Vagina (tissue), 2 donors: ENCODE data around the gene UBR3. TPM values are rescaled to one million over a fixed set of nuclear protein-coding genes. Genes with fewer than 3 reads are reported as not detected.

Experiments
- DNase-seq, 2 donors: peaks; one replicate each; pipeline ENCODE4 v3.0.0-alpha.2; 2017; ENCODE audit errors: extremely low spot score in 2 of 2
- H3K27ac ChIP-seq: fragments of 200-600 bp; sonication (generic); one replicate; pipeline ENCODE4 v1.5.1; 2019
- H3K27me3 ChIP-seq: fragments of 200-600 bp; sonication (generic); one replicate; pipeline ENCODE4 v1.5.1; 2019
- H3K36me3 ChIP-seq, 2 donors: fragments of 200-600 bp; sonication (generic); one replicate each; pipeline ENCODE4 v1.5.1; 2017 to 2019
- H3K4me1 ChIP-seq: fragments of 200-600 bp; sonication (generic); one replicate; pipeline ENCODE4 v1.5.1; 2019
- H3K4me3 ChIP-seq, 2 donors: fragments of 200-600 bp; sonication (generic); 1 replicate in 1 of 2; 2 replicates in 1 of 2; pipeline ENCODE4 v1.5.1; 2016 to 2019
- H3K9me3 ChIP-seq: fragments of 200-600 bp; sonication (generic); one replicate; pipeline ENCODE4 v1.5.1; 2019
- POLR2A ChIP-seq, 2 donors: fragments of 450-650 bp; IDR thresholded peaks; one replicate each; pipeline ENCODE4 v1.6.1; 2017; ENCODE audit warnings: antibody characterized with exemption in 2 of 2, mild to moderate bottlenecking in 2 of 2, moderate library complexity in 2 of 2
- POLR2AphosphoS5 ChIP-seq, 2 donors: sonication (generic); formaldehyde crosslinking; IDR thresholded peaks; one replicate each; pipeline ENCODE4 v1.9.0; 2017; ENCODE audit warnings: antibody characterized with exemption in 2 of 2, mild to moderate bottlenecking in 2 of 2, low read depth in 1 of 2; ENCODE audit not compliant: insufficient read depth in 1 of 2
- intact Hi-C: fragments of 100-400 bp; cut with DNase I; formaldehyde crosslinking; loops from one replicate; pipeline ENCODE4 v1.15.1; 2023
- total RNA-seq: library from RNA; depleted of rRNA; stranded (reverse); fragments of >200 nt; gene quantifications from one replicate; pipeline ENCODE4 v1.2.3, GENCODE V29; 2016
- TF ChIP-seq, protein P1 (sequence below), 3 experiments: fragments of 450-650 bp in 2 of 3; fragments of 200-600 bp in 1 of 3; sonication (generic) in 1 of 3; IDR thresholded peaks; one replicate each; pipeline ENCODE4 v1.5.1; 2017 to 2019; ENCODE audit warnings: antibody characterized with exemption in 3 of 3, mild to moderate bottlenecking in 2 of 3, moderate library complexity in 2 of 3

UBR3 gene
- total RNA-seq, 1 donor from 2014 or later: 59.2 TPM

DNA sequence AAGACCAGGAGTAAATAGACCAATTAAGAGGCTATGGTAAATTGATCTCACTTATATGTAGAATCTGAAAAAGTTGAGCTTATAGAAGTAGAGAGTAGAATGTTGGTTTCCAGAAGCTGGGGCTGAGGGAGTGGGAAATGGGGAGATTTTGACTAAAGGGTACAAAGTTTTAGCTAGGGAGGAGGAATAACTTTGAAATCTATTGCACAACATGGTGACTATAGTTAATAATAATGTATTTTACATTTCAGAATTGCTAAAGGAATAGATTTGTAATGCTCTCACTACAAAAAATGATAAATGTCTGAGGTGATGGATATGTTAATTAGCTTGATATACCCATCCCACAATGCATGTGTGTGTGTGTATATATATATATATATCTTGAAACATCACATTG lies 82.1 kb downstream of the UBR3 start:
- H3K27me3 ChIP-seq: no peaks in the 10 kb centered on the region
- no peak overlapping the region for H3K27ac ChIP-seq
- intact Hi-C loops: no loop called here
- no peaks in the 10 kb centered on the region for H3K4me1 ChIP-seq
- peaks cover 0 to 7% of the 10 kb centered on the region in 2 donors for H3K36me3 ChIP-seq
- DNase-seq: no peak
- no peaks in the 10 kb centered on the region for H3K9me3 ChIP-seq
- no peak overlapping the region for H3K4me3 ChIP-seq
- TF ChIP-seq, protein P1, sequence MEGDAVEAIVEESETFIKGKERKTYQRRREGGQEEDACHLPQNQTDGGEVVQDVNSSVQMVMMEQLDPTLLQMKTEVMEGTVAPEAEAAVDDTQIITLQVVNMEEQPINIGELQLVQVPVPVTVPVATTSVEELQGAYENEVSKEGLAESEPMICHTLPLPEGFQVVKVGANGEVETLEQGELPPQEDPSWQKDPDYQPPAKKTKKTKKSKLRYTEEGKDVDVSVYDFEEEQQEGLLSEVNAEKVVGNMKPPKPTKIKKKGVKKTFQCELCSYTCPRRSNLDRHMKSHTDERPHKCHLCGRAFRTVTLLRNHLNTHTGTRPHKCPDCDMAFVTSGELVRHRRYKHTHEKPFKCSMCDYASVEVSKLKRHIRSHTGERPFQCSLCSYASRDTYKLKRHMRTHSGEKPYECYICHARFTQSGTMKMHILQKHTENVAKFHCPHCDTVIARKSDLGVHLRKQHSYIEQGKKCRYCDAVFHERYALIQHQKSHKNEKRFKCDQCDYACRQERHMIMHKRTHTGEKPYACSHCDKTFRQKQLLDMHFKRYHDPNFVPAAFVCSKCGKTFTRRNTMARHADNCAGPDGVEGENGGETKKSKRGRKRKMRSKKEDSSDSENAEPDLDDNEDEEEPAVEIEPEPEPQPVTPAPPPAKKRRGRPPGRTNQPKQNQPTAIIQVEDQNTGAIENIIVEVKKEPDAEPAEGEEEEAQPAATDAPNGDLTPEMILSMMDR (IDR thresholded peaks at IDR 0.05): no peak
- TF ChIP-seq POLR2AphosphoS5 (IDR thresholded peaks at IDR 0.05; ENCODE audit: insufficient read depth in 1 of 2, low read depth in 1 of 2) (no peak), POLR2A (IDR thresholded peaks at IDR 0.05) (no peak)

DNA sequence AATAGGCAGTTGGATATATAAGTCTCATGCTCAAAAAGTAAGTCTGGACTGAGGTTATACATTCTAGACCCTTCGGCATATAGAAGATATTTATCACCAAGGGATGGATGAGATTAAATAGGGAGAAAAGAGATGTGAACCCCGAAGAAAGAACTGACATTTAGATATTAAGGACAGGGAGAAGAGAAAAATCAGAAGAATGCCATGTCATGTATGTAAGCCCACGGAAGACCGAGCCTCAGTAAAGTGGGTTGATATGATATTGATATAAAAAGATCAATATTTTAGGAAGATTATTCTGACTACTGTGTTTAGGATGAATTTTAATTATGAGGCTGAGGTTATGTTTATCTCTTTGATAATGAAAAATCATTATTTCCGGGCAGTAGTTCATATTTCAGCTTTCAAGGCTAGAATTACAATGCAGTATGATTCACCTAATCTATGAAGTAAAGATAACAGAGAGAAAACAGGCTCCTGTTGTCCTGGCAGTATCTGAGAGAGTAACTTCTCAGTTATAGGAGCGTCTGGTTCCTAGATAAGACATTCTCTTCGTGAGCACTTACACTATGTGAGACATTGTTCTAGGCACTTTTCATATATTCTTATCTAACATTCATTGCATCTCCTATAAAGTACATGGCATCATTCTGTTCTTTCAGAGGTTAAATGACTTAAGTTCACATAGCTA lies 83.0 kb downstream of the UBR3 start:
- H3K36me3 ChIP-seq: peaks cover 0 to 7% of the 10 kb centered on the region in 2 donors
- intact Hi-C loops: no loop called here
- no peaks in the 10 kb centered on the region for H3K9me3 ChIP-seq
- H3K27ac ChIP-seq: no peak overlapping the region
- DNase-seq: no peak
- H3K27me3 ChIP-seq: no peaks in the 10 kb centered on the region
- TF ChIP-seq, protein P1 (IDR thresholded peaks at IDR 0.05): no peak
- TF ChIP-seq POLR2AphosphoS5 (IDR thresholded peaks at IDR 0.05; ENCODE audit: insufficient read depth in 1 of 2, low read depth in 1 of 2) (no peak), POLR2A (IDR thresholded peaks at IDR 0.05) (no peak)
- H3K4me1 ChIP-seq: no peaks in the 10 kb centered on the region
- H3K4me3 ChIP-seq: no peak overlapping the region

DNA sequence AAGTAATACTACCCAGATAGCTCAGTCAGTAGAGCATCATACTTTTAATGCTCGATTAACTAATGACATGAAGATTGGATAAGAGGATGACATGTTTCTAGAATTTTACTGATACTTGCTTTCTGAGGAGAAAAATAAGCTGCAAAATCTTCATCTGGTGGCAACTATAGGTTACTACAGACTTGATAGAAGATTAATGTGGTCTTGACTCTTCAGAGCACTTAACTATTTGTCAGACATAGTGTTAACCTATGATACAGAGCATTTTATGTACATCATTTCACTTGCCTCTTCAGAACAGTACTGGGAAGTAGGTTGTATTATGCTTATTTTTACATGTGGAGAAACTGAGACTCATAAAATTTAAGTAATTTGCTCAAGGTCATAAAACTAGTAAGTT lies 83.9 kb downstream of the UBR3 start:
- no peaks in the 10 kb centered on the region for H3K4me1 ChIP-seq
- intact Hi-C loops: no loop called here
- no peak overlapping the region for H3K27ac ChIP-seq
- no peaks in the 10 kb centered on the region for H3K9me3 ChIP-seq
- H3K27me3 ChIP-seq: no peaks in the 10 kb centered on the region
- H3K36me3 ChIP-seq: peaks cover 0 to 7% of the 10 kb centered on the region in 2 donors
- DNase-seq: no peak
- TF ChIP-seq, protein P1 (IDR thresholded peaks at IDR 0.05): no peak
- no peak for TF ChIP-seq POLR2AphosphoS5 (IDR thresholded peaks at IDR 0.05; ENCODE audit: insufficient read depth in 1 of 2, low read depth in 1 of 2)
- no peak overlapping the region for H3K4me3 ChIP-seq

DNA sequence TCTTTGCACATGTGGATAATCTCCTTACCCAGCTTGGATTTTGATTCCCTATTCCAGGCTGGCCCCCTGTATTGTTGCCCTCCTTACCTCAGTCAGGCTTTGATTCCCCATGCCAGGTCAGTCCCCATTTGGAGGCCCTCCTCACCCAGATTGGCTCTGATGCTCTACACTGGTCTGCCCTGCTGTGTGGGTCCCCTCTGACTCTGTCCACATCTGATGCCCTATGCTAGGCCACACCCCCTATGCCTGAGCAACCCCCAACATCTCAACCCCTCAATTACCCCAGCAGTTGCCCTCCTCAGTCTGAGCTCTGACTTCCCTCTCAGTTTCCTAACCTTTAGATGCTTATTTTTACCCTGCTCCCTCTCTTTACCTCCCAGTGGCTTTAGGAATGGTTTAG lies 89.4 kb downstream of the UBR3 start:
- Histone ChIP-seq H3K4me3 (no peak overlapping the region), H3K27me3 (no peaks in the 10 kb centered on the region), H3K36me3 (peaks cover 0 to 9% of the 10 kb centered on the region in 2 donors), H3K27ac (no peak overlapping the region), H3K9me3 (no peaks in the 10 kb centered on the region), H3K4me1 (no peaks in the 10 kb centered on the region)
- intact Hi-C loops: no loop called here
- no peak for TF ChIP-seq POLR2AphosphoS5 (IDR thresholded peaks at IDR 0.05; ENCODE audit: insufficient read depth in 1 of 2, low read depth in 1 of 2)
- TF ChIP-seq, protein P1 (IDR thresholded peaks at IDR 0.05): no peak
- TF ChIP-seq POLR2A (IDR thresholded peaks at IDR 0.05): no peak
- DNase-seq: no peak

DNA sequence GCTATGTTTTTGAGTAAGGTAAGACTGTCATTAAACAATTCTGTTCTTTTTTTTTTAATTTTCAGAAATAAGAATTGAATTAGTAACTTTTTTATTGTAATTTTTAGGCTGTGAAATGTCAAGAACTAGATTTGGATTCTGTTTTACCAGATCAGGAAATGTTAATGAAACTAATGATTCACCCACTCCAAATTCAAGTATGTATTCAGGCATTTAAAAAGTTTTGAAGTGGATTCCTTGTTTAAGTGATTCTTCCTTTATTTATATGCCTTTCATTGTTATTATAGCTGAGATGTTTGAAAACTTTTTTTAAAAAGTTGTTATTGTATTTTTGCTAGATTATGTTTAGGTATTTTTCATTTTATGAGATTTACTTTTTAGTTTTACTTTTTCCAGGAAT lies 96.7 kb downstream of the UBR3 start:
- no peak overlapping the region for H3K4me3 ChIP-seq
- H3K27ac ChIP-seq: no peak overlapping the region
- DNase-seq: no peak
- intact Hi-C loops: no loop called here
- no peaks in the 10 kb centered on the region for H3K9me3 ChIP-seq
- peaks cover 0 to 22% of the 10 kb centered on the region in 2 donors for H3K36me3 ChIP-seq
- no peaks in the 10 kb centered on the region for H3K4me1 ChIP-seq
- H3K27me3 ChIP-seq: no peaks in the 10 kb centered on the region
- TF ChIP-seq POLR2AphosphoS5 (IDR thresholded peaks at IDR 0.05; ENCODE audit: insufficient read depth in 1 of 2, low read depth in 1 of 2) (no peak), POLR2A (IDR thresholded peaks at IDR 0.05) (no peak)
- TF ChIP-seq, protein P1 (IDR thresholded peaks at IDR 0.05): no peak
